Measurements from ENCODE around the gene CLCN2. TPM values are rescaled to one million over a fixed set of nuclear protein-coding genes. Genes with fewer than 3 reads are reported as not detected.

Gene CLCN2
- total and polyA plus RNA-seq, 7 experiments from 2014 or later, result 0.91 to 6.0 (median 3.8) TPM

DNA sequence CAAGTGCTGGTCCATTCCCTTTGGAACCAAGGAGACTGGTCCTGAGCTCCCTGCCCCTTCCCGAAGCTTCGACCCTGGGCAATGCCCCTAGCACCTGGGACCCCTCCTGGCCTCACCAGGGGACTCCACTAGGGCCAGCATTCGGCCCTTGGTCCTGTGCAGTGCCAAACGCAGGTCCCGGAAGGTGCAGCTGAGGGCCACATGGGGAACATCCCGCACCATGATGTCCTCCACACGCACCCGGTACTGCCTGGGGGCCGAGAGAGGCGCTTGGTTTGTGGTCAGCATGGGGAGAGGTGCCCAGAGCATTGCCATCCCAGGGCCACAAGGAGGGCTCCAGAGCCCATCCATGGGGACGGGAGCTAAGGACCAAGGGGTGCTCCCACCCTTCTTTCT is 7.9 kb downstream of the CLCN2 start:
- Histone ChIP-seq H3K36me3 (ENCODE audit: control insufficient read depth in 2 of 3, insufficient read depth in 3 of 3, low read length in 3 of 3) (no peaks in the 10 kb centered on the region), H3K9me3 (ENCODE audit: control insufficient read depth in 2 of 3, low read length in 3 of 3) (no peaks in the 10 kb centered on the region), H3K4me1 (ENCODE audit: control insufficient read depth in 2 of 2, insufficient read depth in 2 of 2, low read length in 2 of 2) (peaks cover 0 to 7% of the 10 kb centered on the region in 2 donors), H3K27me3 (ENCODE audit: control insufficient read depth in 2 of 2, insufficient read depth in 2 of 2, low read length in 2 of 2) (no peaks in the 10 kb centered on the region), H3K27ac (ENCODE audit: low read depth, low read length) (no peak overlapping the region), H3K4me3 (ENCODE audit: low read length) (no peak overlapping the region)
- Mint-ChIP-seq H3K9me3 (no peaks in the 10 kb centered on the region), H3K36me3 (no peaks in the 10 kb centered on the region), H3K4me3 (no peak overlapping the region), H3K27ac (no peak overlapping the region), H3K4me1 (peaks cover 0 to 2% (median 0%) of the 10 kb centered on the region in 7 donors), H3K27me3 (no peaks in the 10 kb centered on the region)
- no peak for ATAC-seq
- CTCF ChIA-PET, result interaction anchor here (0.5 to 4.5 kb wide), 9 partner anchors 18 to 1254 kb away, joined by 3 to 24 read pairs (median 4); no protein-coding TSS in a partner anchor
- POLR2A ChIA-PET, result interaction anchor here (0.8 to 1.4 kb wide), 2 partner anchors 9 to 172 kb away, joined by 3 to 6 read pairs; no protein-coding TSS in a partner anchor
- intact Hi-C loops (cut with micrococcal nuclease), result no loop called here
- no peak for DNase-seq

DNA sequence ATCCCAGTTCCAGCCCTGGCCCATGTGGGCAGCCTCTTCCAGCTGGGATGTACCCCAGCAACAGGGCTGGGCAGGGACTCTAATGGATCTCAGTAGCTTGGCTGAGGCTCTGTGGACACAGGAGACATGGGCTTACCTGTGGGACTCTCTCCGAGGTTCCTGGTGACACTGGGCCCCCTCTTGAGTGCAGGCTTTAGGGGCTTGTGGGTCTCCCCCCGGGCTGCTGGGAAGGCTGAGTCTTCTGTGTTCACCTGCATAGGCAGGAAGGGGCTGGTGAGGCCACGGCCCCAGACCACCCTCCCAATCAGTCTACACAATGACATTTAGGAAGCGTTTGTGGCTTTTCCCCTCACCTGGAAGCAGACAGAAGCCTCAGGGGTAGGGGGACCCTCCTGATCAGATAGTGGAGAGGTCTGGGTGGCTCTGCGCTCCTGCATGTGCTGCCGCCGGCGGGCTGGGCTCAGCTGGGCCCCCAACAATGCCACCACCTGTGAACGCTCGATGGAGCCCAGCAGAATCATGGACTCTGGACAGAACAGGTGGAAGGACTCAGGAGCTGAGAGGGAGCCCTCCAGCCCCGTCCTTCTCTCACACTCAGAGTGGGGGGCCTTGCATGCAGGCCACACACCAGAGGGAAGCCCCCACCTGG is 8.4 kb downstream of the CLCN2 start:
- Mint-ChIP-seq H3K36me3 (no peaks in the 10 kb centered on the region), H3K27ac (no peak overlapping the region), H3K9me3 (no peaks in the 10 kb centered on the region), H3K27me3 (no peaks in the 10 kb centered on the region), H3K4me3 (no peak overlapping the region), H3K4me1 (peaks cover 0 to 2% (median 0%) of the 10 kb centered on the region in 7 donors)
- ChIA-PET CTCF (interaction anchor here (0.9 to 4.5 kb wide), 7 partner anchors 19 to 197 kb away, joined by 3 to 24 read pairs (median 4); no protein-coding TSS in a partner anchor), POLR2A (interaction anchor here (0.8 to 1.4 kb wide), 2 partner anchors 10 to 173 kb away, joined by 3 to 6 read pairs; no protein-coding TSS in a partner anchor)
- H3K27me3 ChIP-seq (ENCODE audit: control insufficient read depth in 2 of 2, insufficient read depth in 2 of 2, low read length in 2 of 2), result no peaks in the 10 kb centered on the region
- ATAC-seq, result no peak
- H3K4me3 ChIP-seq (ENCODE audit: low read length), result no peak overlapping the region
- no peak overlapping the region for H3K27ac ChIP-seq (ENCODE audit: low read depth, low read length)
- intact Hi-C loops (cut with micrococcal nuclease), result no loop called here
- no peaks in the 10 kb centered on the region for H3K36me3 ChIP-seq (ENCODE audit: control insufficient read depth in 2 of 3, insufficient read depth in 3 of 3, low read length in 3 of 3)
- DNase-seq, result no peak
- peaks cover 0 to 7% of the 10 kb centered on the region in 2 donors for H3K4me1 ChIP-seq (ENCODE audit: control insufficient read depth in 2 of 2, insufficient read depth in 2 of 2, low read length in 2 of 2)
- no peaks in the 10 kb centered on the region for H3K9me3 ChIP-seq (ENCODE audit: control insufficient read depth in 2 of 3, low read length in 3 of 3)

DNA sequence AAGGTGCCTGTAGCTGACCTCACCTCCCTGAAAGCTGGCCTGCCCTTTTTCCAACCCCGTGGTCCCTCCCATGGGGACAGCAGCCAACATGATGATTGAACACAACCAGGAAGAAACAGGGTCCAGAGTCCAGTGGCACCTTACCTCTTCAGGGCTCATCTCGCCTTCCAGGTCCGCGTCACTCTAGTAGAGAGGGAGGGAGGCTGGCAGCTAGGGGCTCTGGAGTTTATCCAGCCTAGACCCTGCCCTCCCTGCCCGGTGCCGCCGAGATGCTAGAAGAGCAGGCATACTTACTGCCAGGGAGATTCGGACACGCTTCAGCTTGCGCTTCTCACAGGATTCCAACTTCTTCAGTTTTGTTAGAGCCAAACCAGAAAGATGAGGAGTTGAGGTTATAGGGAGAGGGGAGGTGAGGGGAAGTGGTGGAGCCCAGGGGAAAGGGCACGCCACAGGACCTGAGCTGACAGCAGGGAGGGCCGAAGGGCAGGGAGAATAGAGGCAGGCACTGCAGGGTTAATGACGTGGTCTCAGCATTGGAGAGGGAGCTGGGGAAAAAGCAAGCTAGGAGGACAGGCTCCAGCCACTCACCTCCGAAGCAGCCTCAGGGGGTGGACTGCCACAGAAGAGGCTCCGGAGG is 9.1 kb downstream of the CLCN2 start:
- Histone ChIP-seq H3K4me1 (ENCODE audit: control insufficient read depth in 2 of 2, insufficient read depth in 2 of 2, low read length in 2 of 2) (peaks cover 0 to 7% of the 10 kb centered on the region in 2 donors), H3K9me3 (ENCODE audit: control insufficient read depth in 2 of 3, low read length in 3 of 3) (no peaks in the 10 kb centered on the region), H3K27me3 (ENCODE audit: control insufficient read depth in 2 of 2, insufficient read depth in 2 of 2, low read length in 2 of 2) (no peaks in the 10 kb centered on the region), H3K27ac (ENCODE audit: low read depth, low read length) (no peak overlapping the region), H3K36me3 (ENCODE audit: control insufficient read depth in 2 of 3, insufficient read depth in 3 of 3, low read length in 3 of 3) (no peaks in the 10 kb centered on the region), H3K4me3 (ENCODE audit: low read length) (no peak overlapping the region)
- Mint-ChIP-seq H3K9me3 (no peaks in the 10 kb centered on the region), H3K36me3 (no peaks in the 10 kb centered on the region), H3K27ac (no peak overlapping the region), H3K27me3 (no peaks in the 10 kb centered on the region), H3K4me1 (peaks cover 0 to 7% (median 0%) of the 10 kb centered on the region in 7 donors), H3K4me3 (no peak overlapping the region)
- no peak for ATAC-seq
- no peak for DNase-seq
- POLR2A ChIA-PET, result no interaction called here
- CTCF ChIA-PET, result interaction anchor here (1.4 to 4.5 kb wide), 3 partner anchors 19 to 197 kb away, joined by 3 to 24 read pairs (median 20); no protein-coding TSS in a partner anchor
- intact Hi-C loops (cut with micrococcal nuclease), result no loop called here

DNA sequence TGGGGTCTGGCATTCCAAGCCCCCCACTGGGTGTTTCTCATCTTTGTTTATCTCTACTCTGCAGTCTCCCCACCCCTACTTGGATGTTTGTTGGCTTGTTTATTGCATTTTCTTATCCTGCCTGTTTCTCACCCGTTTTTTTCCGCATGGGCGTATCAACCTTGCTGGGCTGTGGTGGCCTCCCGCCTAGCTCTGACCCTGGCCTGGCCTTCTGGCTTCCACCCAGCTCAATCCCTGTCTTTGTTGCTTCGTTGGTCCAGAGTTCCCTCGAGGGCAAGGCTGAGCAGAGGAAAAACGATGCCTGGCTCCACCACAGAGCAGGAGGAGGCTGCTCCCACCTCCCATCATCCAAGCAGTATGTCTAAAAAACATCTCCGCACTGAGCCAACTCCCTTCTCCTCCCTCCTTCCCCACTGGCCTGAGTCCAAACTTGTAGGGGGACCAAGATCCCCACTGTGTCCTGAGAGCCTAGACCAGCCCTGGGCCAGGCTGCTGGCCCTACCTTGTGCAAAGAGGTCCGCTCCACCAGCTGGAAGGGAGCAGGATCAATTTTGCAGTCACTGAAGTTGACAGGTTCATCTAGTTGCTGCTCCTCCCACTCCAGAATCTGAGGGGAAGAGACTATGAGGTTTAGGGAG is 9.8 kb downstream of the CLCN2 start:
- peaks cover 0 to 7% of the 10 kb centered on the region in 2 donors for H3K4me1 ChIP-seq (ENCODE audit: control insufficient read depth in 2 of 2, insufficient read depth in 2 of 2, low read length in 2 of 2)
- Mint-ChIP-seq H3K4me1 (peaks cover 0 to 7% (median 0%) of the 10 kb centered on the region in 7 donors), H3K27ac (no peak overlapping the region), H3K4me3 (no peak overlapping the region), H3K36me3 (no peaks in the 10 kb centered on the region), H3K9me3 (no peaks in the 10 kb centered on the region), H3K27me3 (no peaks in the 10 kb centered on the region)
- ChIA-PET CTCF (interaction anchor here (0.9 to 4.5 kb wide), 3 partner anchors 12 to 198 kb away, joined by 3 to 20 read pairs (median 3); no protein-coding TSS in a partner anchor), POLR2A (no interaction called here)
- no peaks in the 10 kb centered on the region for H3K9me3 ChIP-seq (ENCODE audit: control insufficient read depth in 2 of 3, low read length in 3 of 3)
- intact Hi-C loops (cut with micrococcal nuclease), result no loop called here
- no peak overlapping the region for H3K27ac ChIP-seq (ENCODE audit: low read depth, low read length)
- H3K4me3 ChIP-seq (ENCODE audit: low read length), result no peak overlapping the region
- no peak for DNase-seq
- no peaks in the 10 kb centered on the region for H3K36me3 ChIP-seq (ENCODE audit: control insufficient read depth in 2 of 3, insufficient read depth in 3 of 3, low read length in 3 of 3)
- ATAC-seq, result no peak
- H3K27me3 ChIP-seq (ENCODE audit: control insufficient read depth in 2 of 2, insufficient read depth in 2 of 2, low read length in 2 of 2), result no peaks in the 10 kb centered on the region

DNA sequence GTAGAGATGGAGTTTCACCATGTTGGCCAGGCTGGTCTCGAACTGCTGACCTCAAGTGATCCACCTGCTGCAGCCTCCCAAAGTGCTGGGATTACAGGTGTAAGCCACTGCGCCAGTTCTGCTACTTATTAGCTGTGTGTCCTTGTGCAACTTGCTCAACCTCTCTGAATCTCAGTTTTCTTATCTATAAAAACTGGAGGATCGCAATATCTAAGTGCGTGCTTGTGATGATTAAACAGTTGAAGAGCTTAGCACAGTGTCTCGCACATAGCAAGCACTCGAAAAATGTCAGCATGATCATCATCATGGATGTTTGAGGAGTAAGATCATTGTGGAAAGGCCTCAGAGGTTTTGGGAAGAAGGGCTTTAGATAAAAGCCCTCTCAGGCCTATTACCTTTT is 10.8 kb downstream of the CLCN2 start:
- no peaks in the 10 kb centered on the region for H3K9me3 Mint-ChIP-seq
- intact Hi-C loops (cut with micrococcal nuclease), result no loop called here
- no peak overlapping the region for H3K4me3 ChIP-seq (ENCODE audit: low read length)
- ChIA-PET POLR2A (no interaction called here), CTCF (interaction anchor here (0.9 to 4.5 kb wide), 2 partner anchors 13 to 21 kb away, joined by 3 to 20 read pairs; no protein-coding TSS in a partner anchor)
- DNase-seq (no peak), ATAC-seq (no peak)
- H3K27ac ChIP-seq (ENCODE audit: low read depth, low read length), result no peak overlapping the region
- H3K4me1 ChIP-seq (ENCODE audit: control insufficient read depth in 2 of 2, insufficient read depth in 2 of 2, low read length in 2 of 2), result peaks cover 0 to 7% of the 10 kb centered on the region in 2 donors
- no peaks in the 10 kb centered on the region for H3K27me3 ChIP-seq (ENCODE audit: control insufficient read depth in 2 of 2, insufficient read depth in 2 of 2, low read length in 2 of 2)
- H3K4me1 Mint-ChIP-seq, result peaks cover 0 to 7% (median 0%) of the 10 kb centered on the region in 7 donors
- H3K9me3 ChIP-seq (ENCODE audit: control insufficient read depth in 2 of 3, low read length in 3 of 3), result no peaks in the 10 kb centered on the region
- no peaks in the 10 kb centered on the region for H3K36me3 Mint-ChIP-seq
- H3K4me3 Mint-ChIP-seq, result no peak overlapping the region
- H3K27ac Mint-ChIP-seq, result no peak overlapping the region
- no peaks in the 10 kb centered on the region for H3K27me3 Mint-ChIP-seq
- H3K36me3 ChIP-seq (ENCODE audit: control insufficient read depth in 2 of 3, insufficient read depth in 3 of 3, low read length in 3 of 3), result no peaks in the 10 kb centered on the region

DNA sequence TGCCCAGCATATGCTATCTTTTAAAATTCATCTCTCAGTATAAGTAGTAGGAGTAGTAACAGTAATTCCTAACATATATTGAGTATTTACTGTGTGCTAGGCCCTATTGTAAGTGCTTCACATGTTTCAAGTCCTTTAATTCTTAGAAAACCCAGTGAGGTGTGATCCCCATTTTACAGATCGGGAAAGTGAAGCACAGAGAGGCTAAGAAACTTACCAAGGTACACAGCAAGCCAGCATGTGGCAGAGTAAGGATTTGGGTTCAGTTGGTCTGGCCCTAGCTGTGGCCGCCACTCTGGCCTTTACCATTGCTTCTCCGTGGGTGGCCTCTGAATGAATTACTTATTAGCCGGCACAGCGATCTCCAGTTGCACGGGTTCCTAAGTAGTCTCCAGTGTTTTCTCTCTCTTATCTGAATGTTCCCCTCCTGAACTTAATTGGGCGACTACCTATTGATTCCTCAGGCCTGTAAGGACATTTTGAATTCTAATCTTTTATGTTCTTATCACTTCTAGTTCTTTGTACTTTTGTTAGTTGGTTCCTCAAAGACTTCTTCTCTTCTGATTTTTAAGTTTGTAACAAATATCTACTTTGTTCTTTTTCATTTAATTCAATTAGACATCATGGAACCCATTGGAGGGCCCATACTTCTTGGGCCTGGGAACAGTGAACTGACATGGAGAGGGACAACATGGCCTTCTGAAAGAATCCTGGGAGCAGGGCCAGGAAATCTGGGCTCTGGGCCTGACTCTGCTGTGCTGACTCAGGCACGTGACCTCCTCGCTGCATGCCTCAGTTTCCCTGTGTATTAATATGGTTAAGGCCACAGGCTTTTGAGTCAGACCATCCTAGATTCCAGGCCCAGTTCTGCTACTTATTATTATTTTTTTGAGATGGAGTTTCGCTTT is 11.6 kb downstream of the CLCN2 start:
- intact Hi-C loops (cut with micrococcal nuclease), result no loop called here
- Histone ChIP-seq H3K4me3 (ENCODE audit: low read length) (no peak overlapping the region), H3K4me1 (ENCODE audit: control insufficient read depth in 2 of 2, insufficient read depth in 2 of 2, low read length in 2 of 2) (peaks cover 0 to 7% of the 10 kb centered on the region in 2 donors), H3K27ac (ENCODE audit: low read depth, low read length) (no peak overlapping the region), H3K36me3 (ENCODE audit: control insufficient read depth in 2 of 3, insufficient read depth in 3 of 3, low read length in 3 of 3) (no peaks in the 10 kb centered on the region), H3K27me3 (ENCODE audit: control insufficient read depth in 2 of 2, insufficient read depth in 2 of 2, low read length in 2 of 2) (no peaks in the 10 kb centered on the region), H3K9me3 (ENCODE audit: control insufficient read depth in 2 of 3, low read length in 3 of 3) (no peaks in the 10 kb centered on the region)
- Mint-ChIP-seq H3K27me3 (no peaks in the 10 kb centered on the region), H3K36me3 (no peaks in the 10 kb centered on the region), H3K4me1 (peaks cover 0 to 7% (median 0%) of the 10 kb centered on the region in 7 donors), H3K4me3 (no peak overlapping the region), H3K27ac (peak overlapping the region in 1 of 9 donors; percentile 41), H3K9me3 (no peaks in the 10 kb centered on the region)
- ATAC-seq (no peak), DNase-seq (no peak)
- ChIA-PET CTCF (interaction anchor here (4.5 kb wide), 1 partner anchor 22 kb away, joined by 20 read pairs; no protein-coding TSS in a partner anchor), POLR2A (no interaction called here)

All from naive thymus-derived CD4-positive, alpha-beta T cell (primary cell).